Calu3 (cell line): ENCODE data around the gene PLEKHA8. TPM values are rescaled to one million over a fixed set of nuclear protein-coding genes. Genes with fewer than 3 reads are reported as not detected.

ENCODE experiments used
- BruUV-seq: library from RNA; stranded (reverse); fragments of 400-500 nt; replicated peaks from 2 replicates; lab custom pipeline; 2021; lab: Mats Ljungman, UMichigan
- CTCF ChIA-PET: fragments of 300-600 bp; sonication (Branson Sonifier 250); formaldehyde crosslinking; loops from one replicate; lab custom pipeline; 2022; ENCODE audit warnings: antibody characterized with exemption; lab: Charles Lee
- DNase-seq: peaks from one replicate; pipeline ENCODE4 v3.0.0; 2022
- H3K27ac Mint-ChIP-seq: one replicate; pipeline ENCODE4 v1.8.0; 2022; ENCODE audit warnings: mixed read lengths; ENCODE audit not compliant: unreplicated experiment
- H3K27me3 Mint-ChIP-seq: one replicate; pipeline ENCODE4 v1.8.0; 2022; ENCODE audit warnings: mixed read lengths; ENCODE audit not compliant: unreplicated experiment
- H3K36me3 Mint-ChIP-seq: one replicate; pipeline ENCODE4 v1.8.0; 2022; ENCODE audit warnings: mild to moderate bottlenecking, moderate library complexity, mixed read lengths; ENCODE audit not compliant: insufficient read depth, unreplicated experiment
- H3K4me1 Mint-ChIP-seq: one replicate; pipeline ENCODE4 v1.8.0; 2022; ENCODE audit warnings: mild to moderate bottlenecking, low read depth, mixed read lengths; ENCODE audit not compliant: unreplicated experiment
- H3K4me3 Mint-ChIP-seq: one replicate; pipeline ENCODE4 v1.8.0; 2022; ENCODE audit warnings: mild to moderate bottlenecking, low read depth, moderate library complexity, mixed read lengths; ENCODE audit not compliant: unreplicated experiment
- H3K9me3 Mint-ChIP-seq: one replicate; pipeline ENCODE4 v1.8.0; 2022; ENCODE audit warnings: low read depth, mixed read lengths; ENCODE audit not compliant: unreplicated experiment
- intact Hi-C: fragments of 100-400 bp; cut with micrococcal nuclease; formaldehyde crosslinking; loops from one replicate; pipeline ENCODE4 v1.10.0; 2022; ENCODE audit not compliant: unreplicated experiment
- total RNA-seq: library from RNA; stranded (reverse); gene quantifications from 2 replicates; pipeline ENCODE4 v1.2.3, GENCODE V29; 2022
- TF ChIP-seq, protein P1 (sequence below): fragments of 200-600 bp; IDR thresholded peaks from one replicate; pipeline ENCODE4 v1.8.0; 2022; ENCODE audit warnings: antibody characterized with exemption; ENCODE audit not compliant: unreplicated experiment

Gene PLEKHA8
- total RNA-seq, 1 experiment from 2014 or later: 27.6 TPM

GRCh38 chr7:30104157-30104556 is 75.9 kb downstream of the PLEKHA8 start:
- TF ChIP-seq, protein P1, sequence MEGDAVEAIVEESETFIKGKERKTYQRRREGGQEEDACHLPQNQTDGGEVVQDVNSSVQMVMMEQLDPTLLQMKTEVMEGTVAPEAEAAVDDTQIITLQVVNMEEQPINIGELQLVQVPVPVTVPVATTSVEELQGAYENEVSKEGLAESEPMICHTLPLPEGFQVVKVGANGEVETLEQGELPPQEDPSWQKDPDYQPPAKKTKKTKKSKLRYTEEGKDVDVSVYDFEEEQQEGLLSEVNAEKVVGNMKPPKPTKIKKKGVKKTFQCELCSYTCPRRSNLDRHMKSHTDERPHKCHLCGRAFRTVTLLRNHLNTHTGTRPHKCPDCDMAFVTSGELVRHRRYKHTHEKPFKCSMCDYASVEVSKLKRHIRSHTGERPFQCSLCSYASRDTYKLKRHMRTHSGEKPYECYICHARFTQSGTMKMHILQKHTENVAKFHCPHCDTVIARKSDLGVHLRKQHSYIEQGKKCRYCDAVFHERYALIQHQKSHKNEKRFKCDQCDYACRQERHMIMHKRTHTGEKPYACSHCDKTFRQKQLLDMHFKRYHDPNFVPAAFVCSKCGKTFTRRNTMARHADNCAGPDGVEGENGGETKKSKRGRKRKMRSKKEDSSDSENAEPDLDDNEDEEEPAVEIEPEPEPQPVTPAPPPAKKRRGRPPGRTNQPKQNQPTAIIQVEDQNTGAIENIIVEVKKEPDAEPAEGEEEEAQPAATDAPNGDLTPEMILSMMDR: no peak
- no peak overlapping the region for H3K4me3 Mint-ChIP-seq
- no peaks in the 10 kb centered on the region for H3K4me1 Mint-ChIP-seq
- CTCF ChIA-PET: interaction anchor here (0.6 kb wide), 1 partner anchor 470 kb away, joined by 5 read pairs; no protein-coding TSS in a partner anchor
- DNase-seq: no peak
- intact Hi-C loops: no loop called here
- BruUV-seq: no TSS peak
- H3K9me3 Mint-ChIP-seq: peaks cover 2% of the 10 kb centered on the region
- no peak overlapping the region for H3K27ac Mint-ChIP-seq
- no peaks in the 10 kb centered on the region for H3K27me3 Mint-ChIP-seq
- H3K36me3 Mint-ChIP-seq: no peaks in the 10 kb centered on the region

DNA sequence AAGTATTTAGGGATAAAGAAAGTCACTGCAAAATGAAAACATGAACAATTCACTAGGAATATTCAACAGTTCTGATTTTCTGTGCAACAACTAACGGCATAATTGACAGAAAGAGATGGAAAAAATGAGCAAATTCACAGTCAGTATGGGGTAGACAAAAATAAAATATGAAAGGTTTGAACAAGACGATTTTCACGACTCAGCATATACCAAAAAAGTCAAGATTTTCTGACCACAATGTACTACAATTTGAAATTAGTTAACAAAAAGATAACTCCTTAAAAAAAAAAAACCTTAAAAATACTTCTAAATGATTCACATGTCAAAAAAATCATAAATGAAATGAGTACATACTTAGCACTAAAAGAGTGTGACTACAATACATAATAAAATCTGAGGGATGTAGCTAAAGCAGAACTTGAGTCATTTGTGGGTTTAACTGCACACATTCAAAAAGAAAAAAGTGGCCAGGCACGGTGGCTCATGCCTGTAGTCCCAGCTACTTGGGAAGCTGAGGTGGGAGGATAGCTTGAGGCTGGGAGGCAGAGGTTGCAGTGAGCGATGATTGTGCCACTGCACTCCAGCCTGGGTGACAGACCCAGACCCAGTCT is 84.0 kb downstream of the PLEKHA8 start:
- DNase-seq: no peak
- Mint-ChIP-seq H3K4me3 (no peak overlapping the region), H3K9me3 (peaks cover 18% of the 10 kb centered on the region), H3K36me3 (no peaks in the 10 kb centered on the region), H3K27me3 (no peaks in the 10 kb centered on the region), H3K27ac (no peak overlapping the region), H3K4me1 (no peaks in the 10 kb centered on the region)
- CTCF ChIA-PET: no interaction called here
- no TSS peak for BruUV-seq
- TF ChIP-seq, protein P1: no peak
- intact Hi-C loops: no loop called here

DNA sequence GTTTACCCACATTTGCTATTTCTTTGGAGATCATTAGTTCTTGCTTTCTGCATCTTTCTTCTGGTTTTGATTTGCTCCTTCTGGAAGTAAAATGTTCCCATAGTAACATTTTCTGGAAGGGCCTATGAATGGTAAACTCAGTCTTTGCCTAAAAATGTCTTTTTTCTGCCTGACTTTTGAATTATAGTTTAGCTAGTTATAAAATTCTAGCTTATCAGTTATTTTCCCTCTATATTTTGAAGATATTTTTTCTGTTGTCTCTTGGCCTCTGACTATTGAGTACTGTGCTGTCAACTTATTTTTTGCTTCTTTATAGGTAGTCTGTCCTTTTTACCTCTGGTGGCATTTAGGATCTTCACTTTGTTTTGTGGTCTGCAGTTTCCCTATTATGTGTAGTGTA is 84.9 kb downstream of the PLEKHA8 start:
- BruUV-seq: no TSS peak
- CTCF ChIA-PET: no interaction called here
- H3K27me3 Mint-ChIP-seq: no peaks in the 10 kb centered on the region

GRCh38 chr7:30114536-30115238 is 86.5 kb downstream of the PLEKHA8 start:
- TF ChIP-seq, protein P1: no peak
- H3K4me1 Mint-ChIP-seq: no peaks in the 10 kb centered on the region
- no peaks in the 10 kb centered on the region for H3K27me3 Mint-ChIP-seq
- no TSS peak for BruUV-seq
- DNase-seq: no peak
- H3K9me3 Mint-ChIP-seq: peaks cover 16% of the 10 kb centered on the region
- intact Hi-C loops: no loop called here
- H3K4me3 Mint-ChIP-seq: no peak overlapping the region
- no peaks in the 10 kb centered on the region for H3K36me3 Mint-ChIP-seq
- CTCF ChIA-PET: interaction anchor here (0.7 kb wide), 1 partner anchor 8 kb away, joined by 3 read pairs; no protein-coding TSS in a partner anchor
- no peak overlapping the region for H3K27ac Mint-ChIP-seq

More for the DNA sequence above, 84.9 kb downstream of the PLEKHA8 start:
- intact Hi-C loops: no loop called here
- no peak overlapping the region for H3K4me3 Mint-ChIP-seq
- H3K36me3 Mint-ChIP-seq: no peaks in the 10 kb centered on the region
- TF ChIP-seq, protein P1: no peak
- H3K27ac Mint-ChIP-seq: no peak overlapping the region
- no peaks in the 10 kb centered on the region for H3K4me1 Mint-ChIP-seq
- DNase-seq: no peak
- H3K9me3 Mint-ChIP-seq: peaks cover 18% of the 10 kb centered on the region
